GM10266 (cell line): ENCODE results near the gene CNGA3.

Source experiments
- DNase-seq: peaks from one replicate; pipeline ENCODE4 v3.0.0; 2012; ENCODE audit errors: extremely low spot score
- TF ChIP-seq, protein P1 (sequence below): IDR thresholded peaks from 2 replicates; pipeline ENCODE4 v1.5.1; 2012; ENCODE audit warnings: mild to moderate bottlenecking, low read depth; ENCODE audit not compliant: control insufficient read depth, insufficient read depth; ENCODE audit errors: missing control alignments

Gene CNGA3

GRCh38 chr2:98308068-98308467 is 38.2 kb upstream of the CNGA3 start:
- DNase-seq = no peak
- TF ChIP-seq, protein P1, sequence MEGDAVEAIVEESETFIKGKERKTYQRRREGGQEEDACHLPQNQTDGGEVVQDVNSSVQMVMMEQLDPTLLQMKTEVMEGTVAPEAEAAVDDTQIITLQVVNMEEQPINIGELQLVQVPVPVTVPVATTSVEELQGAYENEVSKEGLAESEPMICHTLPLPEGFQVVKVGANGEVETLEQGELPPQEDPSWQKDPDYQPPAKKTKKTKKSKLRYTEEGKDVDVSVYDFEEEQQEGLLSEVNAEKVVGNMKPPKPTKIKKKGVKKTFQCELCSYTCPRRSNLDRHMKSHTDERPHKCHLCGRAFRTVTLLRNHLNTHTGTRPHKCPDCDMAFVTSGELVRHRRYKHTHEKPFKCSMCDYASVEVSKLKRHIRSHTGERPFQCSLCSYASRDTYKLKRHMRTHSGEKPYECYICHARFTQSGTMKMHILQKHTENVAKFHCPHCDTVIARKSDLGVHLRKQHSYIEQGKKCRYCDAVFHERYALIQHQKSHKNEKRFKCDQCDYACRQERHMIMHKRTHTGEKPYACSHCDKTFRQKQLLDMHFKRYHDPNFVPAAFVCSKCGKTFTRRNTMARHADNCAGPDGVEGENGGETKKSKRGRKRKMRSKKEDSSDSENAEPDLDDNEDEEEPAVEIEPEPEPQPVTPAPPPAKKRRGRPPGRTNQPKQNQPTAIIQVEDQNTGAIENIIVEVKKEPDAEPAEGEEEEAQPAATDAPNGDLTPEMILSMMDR = no peak

GRCh38 chr2:98308532-98308931 is 37.7 kb upstream of the CNGA3 start:
- TF ChIP-seq, protein P1 = no peak
- DNase-seq = no peak

- DNase-seq = no peak
- TF ChIP-seq, protein P1 = no peak
Measured at GRCh38 chr2:98309580-98309979, 36.7 kb upstream of the CNGA3 start.

GRCh38 chr2:98310010-98310409 is 36.2 kb upstream of the CNGA3 start:
- TF ChIP-seq, protein P1 = no peak
- no peak for DNase-seq

- no peak for DNase-seq
- TF ChIP-seq, protein P1 = no peak
Measured at GRCh38 chr2:98311090-98311489, 35.2 kb upstream of the CNGA3 start.

- TF ChIP-seq, protein P1 = no peak
- no peak for DNase-seq
Measured at GRCh38 chr2:98311771-98312545, 34.3 kb upstream of the CNGA3 start.

DNA sequence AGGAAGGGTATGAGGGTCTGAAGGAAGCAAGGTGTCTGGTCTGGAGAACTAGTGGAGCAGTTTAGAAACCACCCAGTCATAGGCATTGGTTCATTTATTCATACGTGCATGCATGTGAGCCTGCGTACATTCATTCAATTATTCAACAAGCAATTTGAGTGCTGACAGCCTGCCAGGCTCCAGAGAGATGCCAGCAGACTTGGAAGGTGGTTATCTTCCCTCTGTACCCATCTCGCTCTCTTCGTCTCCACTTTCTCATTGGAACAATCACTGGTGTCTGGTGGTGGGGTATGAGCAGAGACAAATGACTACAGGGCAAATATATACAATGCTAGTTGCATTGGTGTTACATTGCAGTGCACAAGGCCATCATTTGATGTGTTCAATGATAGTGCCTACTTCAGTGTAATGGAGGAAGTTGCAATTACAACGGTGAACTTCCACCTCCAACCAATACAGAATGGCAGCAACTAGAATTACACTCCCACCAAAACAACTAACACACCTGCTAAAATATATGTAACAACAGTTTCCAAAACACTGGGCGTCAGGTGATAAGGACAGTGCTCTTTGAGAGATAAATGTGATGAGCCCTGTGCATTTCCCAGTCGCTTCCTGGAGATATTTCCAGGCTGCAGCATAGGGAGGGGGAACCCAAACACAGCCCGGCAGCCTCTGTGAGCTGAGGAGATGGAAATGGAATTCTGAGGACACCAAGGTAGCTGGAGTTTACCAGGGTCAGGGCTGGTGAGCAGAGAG is 32.6 kb upstream of the CNGA3 start:
- TF ChIP-seq, protein P1 = no peak
- no peak for DNase-seq
